ENCODE data around the gene ZBED3.
"Not testable (repeated sequence)": the region's sequence is repeated elsewhere in the genome, so short reads cannot be mapped to it uniquely, and the experiment has no call there.

ZBED3 gene, protein sequence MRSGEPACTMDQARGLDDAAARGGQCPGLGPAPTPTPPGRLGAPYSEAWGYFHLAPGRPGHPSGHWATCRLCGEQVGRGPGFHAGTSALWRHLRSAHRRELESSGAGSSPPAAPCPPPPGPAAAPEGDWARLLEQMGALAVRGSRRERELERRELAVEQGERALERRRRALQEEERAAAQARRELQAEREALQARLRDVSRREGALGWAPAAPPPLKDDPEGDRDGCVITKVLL

DNA sequence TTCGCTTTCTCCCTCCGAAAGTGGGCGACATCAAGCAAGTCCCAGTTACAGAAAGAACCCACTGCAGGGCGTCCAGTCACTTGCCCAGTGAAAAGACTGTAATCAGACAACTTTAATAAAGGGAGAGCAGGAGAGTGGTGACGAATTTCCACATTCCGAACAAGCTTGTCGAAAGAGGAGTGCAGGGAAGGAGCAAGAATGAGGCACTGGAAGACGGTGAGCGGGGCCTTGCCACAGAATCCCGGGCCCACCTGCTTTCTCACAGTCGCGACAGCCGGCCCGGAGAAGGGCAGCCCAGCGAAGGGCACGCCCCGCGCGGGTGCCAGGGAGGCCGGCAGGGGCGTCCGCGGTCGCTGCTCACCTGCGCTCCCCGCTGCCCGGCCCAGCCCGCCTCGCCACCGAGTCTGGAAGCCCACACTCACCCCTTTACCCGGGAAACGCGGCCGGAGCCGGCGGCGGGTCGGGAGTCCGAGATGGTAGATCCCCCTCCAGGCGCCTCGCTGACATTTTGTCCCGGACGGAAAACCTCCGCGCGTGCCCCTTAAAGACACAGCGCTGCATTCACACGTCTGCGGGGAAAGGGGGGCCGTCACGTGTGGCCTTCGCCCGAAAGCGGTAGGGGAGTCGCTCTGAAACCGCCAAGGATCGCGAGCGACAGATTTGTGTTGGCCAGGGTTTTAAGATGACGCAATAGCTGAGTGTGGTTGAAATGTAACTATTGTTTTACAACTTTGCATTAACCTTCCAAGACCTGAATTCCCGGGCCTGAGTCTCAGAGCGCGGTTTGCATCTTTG is at the start of gene ZBED3:
Gene ZBED3 (minus strand): TSS at position 597 of the 795 bp plus-strand sequence. CDS start 9,407 bp downstream, outside the sequence.
- peak; percentile 43 for DNase-seq

DNA sequence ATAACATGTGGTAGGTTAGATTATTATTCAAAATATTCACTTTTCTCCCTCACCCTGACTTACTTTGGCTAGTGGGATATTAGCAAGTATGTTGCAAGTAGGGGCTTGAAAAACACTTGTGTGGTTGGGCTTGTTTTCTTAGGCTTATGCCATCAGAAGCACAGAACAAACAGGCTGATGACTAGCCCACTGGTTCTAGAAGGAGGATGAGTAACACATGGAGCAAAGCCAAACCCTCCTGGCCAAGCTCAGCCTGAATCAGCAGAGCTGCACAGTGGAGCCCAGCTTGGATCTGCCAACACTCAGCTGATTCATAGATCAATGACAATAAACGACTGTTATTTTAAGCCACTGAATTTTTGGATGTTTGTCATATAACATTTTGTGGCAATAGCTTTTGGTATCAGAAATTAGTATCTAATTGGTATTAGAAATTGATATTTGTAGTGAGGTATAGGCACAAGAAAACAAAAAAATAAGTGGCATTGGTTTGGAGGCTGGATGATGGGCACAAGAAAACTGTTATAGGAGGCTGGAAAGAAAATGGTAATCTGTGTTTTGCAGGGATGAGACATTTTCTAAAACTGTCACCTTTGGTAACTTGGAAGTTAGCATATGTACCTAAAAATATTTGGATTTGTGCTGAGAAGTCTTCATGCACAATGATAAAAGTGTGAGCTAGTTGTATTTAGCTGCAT is 46.1 kb upstream of the ZBED3 start:
- peak; percentile 61 for DNase-seq

DNA sequence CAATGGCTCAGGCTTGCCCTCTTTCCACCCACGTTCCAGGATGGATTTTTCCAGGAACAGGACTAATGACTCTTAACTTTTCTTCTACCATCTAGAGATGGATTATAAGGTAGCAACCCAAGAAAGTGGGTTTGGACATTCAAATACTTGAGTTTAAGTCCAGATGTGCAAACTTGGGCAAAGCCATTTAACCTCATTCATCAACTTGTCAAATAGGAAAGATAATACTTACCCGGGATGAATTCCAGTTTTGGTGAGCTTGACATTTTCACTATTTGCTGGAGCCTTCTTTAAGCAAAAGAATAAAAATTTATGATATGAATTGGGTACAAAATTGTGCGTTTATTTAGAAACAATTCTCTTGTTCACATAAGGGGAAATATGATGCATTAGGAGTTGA is 44.3 kb upstream of the ZBED3 start:
- DNase-seq: no peak

DNA sequence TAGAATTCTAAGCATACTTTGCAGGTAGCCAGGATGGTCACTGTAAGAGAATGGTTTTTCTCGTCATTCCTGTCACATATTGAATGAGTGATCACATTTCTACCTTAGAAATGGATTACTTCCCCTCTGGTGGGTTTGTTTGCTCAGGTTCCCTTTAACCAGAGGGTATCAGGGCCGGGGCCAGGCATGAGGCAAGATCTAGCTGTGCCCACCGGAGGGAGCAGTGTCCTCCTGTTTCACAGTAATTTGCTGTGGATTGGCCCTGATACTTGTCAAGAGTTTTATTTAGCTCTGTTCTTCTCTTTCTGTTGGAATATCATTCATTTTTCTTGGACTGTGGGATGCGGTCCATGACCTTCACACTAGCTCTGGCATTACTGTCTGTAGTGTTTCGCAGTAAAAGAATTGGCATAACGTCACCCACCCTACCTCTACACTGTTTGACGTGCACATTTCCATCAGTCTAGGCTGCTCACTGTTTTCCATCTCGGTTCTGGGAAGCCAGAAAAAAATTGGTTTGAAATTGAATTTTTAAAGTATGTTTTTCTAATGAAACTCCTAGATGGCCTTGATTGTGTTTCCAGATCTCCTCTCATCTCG is 42.4 kb upstream of the ZBED3 start:
- DNase-seq: no peak

DNA sequence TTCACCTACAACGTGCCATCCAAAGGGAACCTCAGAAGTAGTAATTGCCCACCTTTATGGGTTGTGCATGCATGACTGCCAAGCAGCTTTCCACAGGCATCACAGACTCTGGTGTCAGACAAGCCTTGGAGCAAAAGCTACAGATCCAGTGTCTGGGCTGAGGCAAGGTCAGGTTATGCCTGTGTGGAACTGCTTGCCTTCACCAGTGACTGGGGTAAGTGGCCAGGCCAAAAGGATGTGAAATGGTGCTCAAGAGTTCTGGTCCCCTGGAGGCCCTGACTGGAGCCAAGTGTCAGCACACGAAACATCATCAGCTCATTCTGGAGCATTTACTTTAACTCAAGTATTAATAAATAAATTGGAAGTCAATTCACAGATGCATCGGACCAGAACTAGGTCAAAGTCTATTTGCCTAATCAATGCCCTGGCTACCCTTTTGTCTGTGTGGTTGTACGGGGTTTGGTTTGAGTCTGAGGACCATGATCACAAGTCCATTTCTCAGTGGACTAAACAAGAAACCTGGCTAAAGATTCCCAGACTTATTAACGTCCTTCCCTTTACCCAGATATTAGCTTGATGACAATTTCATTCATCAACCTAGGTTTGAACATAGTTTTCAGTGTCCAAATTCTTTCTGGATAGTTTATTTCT is 41.5 kb upstream of the ZBED3 start:
- no peak for DNase-seq

DNA sequence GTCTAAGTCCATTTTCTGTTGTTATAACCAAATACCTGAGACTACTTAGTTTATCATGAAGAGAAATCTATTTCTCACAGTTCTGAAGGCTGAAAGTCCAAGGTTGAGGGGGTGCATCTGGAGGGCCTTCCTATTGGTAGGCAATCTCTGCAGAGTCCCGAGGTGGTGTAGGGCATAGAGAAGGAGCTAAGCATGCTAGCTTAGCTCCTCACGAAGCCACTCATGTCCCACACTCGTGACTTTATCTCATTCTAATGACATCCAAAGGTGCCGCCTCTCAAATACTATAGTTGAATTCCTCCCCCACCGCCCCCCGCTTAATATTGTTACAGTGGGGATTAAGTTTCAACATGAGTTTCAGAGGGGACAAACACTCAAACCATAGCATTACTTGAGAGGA is 36.0 kb upstream of the ZBED3 start:
- no peak for DNase-seq

DNA sequence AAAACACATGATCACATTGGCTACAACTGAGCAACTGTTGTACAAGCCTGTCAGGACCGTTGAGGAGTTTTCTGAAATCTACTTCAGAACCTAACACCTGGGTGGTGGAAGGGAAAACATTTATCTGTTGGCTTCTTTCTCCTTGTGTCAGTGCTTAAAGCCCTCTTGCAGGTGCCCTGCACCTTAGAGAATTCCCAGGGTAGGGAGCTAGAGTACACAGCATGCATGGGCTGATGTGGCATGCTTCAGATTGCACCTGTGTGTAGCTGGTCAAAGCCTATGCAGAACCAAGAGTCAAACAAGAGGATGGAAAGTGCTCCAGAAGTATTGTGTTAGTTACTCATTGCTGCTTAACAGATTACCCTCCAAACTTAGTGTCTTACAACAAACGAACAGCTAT is 33.6 kb upstream of the ZBED3 start:
- peak; percentile 13 for DNase-seq

DNA sequence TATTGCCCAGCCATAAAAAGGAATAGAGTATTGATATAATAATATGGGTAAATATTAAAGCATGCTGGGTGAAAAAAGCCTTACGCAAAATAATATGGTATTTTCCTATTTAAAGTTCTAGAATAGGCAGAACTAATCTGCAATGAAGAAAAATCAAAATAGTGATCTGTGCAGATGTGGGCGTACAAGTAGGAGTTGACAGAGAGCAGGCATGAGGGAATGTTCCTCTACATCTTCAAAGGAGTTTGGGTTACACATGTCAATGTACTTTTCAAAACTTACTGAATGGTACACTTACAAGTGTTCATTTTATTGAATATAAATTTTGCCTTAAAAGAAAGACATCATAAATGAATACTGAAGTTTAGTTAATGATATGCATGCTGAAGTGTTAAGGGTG is 33.0 kb upstream of the ZBED3 start:
- DNase-seq: no peak

DNA sequence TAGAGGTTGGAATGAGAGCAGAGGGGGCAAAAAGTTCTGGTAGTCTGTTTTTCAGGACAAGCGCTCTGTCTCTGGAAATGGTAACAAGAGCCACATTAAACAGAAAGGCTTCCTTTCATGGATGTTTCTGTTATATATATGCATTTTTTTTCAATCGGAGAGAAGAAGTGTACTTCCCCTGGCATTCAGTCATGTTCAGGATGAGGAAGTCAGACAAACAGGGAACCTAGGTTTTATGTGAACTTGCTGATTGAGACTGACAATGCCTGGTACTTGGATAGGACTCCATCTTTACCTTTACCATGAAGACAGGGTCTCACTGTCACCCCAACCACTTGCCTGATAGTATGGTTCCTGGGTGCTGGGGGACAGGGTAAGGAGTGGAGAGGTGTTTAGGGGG is 30.1 kb upstream of the ZBED3 start:
- no peak for DNase-seq

DNA sequence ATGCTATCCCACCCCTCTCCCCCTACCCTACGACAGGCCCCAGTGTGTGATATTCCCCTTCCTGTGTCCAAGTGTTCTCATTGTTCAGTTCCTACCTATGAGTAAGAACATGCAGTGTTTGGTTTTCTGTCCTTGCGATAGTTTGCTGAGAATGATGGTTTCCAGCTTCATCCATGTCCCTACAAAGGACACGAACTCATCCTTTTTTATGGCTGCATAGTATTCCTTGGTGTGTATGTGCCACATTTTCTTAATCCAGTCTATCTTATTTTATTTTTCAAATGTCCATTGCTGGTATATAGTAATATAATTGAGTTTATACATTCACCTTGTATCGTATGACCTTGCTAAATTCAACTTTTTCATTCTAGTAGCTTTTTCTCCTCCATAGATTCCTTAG is 19.9 kb upstream of the ZBED3 start:
- DNase-seq: not testable (repeated sequence)

DNA sequence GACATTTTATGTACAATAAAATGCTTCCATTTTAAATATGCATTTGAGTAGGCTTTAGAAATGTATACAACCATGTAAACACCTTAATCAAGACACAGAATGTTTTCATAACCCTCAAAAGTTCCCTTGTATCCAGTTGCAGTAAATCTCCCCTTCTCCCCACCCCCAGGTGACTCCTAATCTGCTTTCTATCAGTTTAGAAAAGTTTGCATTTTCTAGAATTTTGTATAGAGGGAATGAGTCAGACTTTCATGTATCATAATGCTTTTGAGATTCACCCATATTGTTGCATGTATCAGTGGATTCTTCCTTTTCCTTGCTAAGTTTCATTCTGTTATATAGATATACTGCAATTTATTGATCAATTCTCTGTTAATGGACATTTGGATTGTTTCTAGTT is 17.7 kb upstream of the ZBED3 start:
- DNase-seq: no peak

DNA sequence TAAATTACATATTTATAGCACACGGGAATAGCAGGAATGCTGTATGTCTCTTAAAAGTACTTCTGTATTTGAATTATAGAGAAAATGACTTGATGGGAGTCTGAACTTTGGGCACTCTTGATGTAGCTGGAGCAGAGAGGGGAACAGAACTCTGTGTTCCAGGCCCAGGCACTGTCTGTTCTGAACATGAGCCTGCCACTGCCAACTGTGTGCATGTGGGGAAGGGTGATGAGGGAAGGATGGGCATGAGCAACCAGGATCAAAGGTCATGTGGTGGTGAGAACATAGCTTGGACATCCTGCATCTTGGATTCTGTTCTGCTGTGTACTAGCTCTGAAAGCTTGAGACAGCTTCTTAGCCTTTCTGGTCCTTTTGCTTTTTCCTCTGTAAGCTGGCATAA is 16.4 kb upstream of the ZBED3 start:
- DNase-seq: no peak

DNA sequence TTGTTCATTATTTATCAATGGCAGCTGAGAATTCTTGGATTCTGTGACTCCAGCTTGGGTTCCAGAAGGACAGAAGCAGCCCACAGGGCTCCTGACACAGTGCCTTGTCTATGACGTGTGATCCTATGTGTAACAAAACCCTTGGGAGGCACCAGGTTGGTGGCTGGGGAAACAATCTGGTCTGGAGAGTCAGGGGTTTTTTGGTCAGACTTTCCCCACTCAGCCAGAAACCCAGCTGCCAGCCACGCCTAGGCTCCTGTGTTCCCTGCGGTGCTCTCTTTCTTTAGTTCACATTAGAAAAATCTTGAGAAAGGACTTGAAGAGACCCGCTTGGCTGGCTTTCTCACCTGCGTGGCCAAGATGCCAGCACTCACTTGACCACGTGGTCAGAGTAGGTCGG is 15.5 kb upstream of the ZBED3 start:
- DNase-seq: peak; percentile 75

DNA sequence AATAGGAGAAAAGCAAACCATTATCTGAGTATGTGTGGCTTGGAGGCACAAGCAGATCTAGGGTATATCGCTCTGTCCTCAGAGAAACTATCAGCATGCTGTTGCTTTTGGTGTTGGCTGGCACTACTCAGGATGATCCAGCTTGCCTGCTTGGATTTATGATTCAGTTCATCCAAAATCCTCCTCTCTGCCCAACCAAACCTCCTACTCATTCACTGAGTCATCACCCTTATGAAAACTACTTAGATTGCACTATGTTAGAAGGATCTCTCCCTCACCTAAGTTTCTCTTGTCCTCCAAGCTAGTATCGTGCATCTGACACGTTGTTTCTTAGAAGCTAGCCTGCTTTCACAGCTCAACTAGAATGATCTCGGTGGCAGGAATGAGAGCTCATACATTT is 14.2 kb upstream of the ZBED3 start:
- no peak for DNase-seq

DNA sequence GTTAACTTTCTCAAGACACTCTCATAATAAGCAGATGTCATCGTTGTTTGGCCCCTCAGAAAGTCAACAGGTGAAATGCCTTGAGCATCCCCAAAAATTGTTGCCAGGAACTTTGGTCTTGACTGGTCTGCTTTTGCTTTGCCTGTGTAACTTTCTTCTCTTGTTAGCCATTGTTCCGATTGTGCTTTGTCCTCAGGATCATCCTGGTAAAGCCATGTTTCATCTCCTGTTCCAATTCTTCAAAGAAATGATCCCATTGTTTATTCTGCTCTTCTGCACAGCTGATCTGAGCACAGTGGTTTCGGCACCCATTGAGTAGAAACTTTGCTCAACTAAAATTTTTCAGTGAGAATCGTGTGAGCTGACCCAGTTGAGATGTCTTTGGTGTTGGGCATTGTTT is 8.1 kb upstream of the ZBED3 start:
- DNase-seq: no peak

DNA sequence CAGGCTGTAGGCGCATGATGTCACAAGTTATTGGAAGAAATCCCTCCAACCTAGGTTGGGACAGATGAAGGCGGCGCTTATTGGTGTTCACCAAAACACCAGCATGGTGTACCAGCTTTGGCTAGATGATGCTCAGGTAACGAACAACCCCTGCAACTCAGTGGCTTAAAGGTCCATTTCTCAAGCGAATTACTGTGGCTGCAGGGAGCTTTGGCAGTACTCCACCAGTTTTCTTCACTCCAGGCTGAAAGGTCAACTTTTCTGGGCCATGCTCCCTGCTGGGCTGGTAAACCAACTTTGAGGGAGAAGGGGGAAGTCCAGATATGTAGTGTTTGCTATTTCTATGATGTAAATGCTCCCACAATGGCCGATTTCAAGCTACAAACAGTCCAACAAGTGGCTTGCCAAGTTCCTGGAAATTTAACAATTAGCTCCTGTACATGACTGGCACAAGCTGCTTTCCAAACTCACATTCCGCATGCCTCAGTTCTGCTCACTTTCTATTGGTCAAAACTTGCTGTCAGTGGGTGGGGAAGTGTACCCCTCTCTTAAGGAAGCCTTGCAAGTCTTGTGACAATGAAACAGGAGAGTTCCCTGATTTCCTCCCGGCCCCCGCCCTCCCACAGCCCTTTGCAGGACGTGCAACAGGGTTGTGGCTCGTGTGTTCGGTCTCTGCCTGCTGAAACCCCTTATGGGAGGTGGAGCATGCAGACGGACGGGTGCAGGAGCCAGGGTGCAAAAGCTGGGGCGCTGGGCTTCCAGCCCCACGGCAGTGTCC is 588 bp upstream of the ZBED3 start:
- DNase-seq: no peak

DNA sequence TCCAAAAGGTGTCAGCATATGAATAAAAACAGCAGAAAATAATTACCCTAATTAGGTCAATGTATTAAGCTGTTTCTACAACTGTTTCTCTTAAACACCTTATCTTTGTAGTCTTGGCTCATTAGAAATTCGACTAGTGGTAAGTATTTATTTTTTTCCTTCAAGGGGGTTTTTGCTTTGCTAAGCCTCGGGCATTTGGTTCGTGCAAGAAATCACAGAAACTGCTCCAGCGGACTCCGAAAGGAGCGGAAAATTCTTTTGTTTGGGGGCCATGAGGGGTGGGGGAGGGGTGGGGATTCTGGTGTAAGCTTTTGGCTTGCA is 757 bp downstream of the ZBED3 start:
- no peak for DNase-seq

DNA sequence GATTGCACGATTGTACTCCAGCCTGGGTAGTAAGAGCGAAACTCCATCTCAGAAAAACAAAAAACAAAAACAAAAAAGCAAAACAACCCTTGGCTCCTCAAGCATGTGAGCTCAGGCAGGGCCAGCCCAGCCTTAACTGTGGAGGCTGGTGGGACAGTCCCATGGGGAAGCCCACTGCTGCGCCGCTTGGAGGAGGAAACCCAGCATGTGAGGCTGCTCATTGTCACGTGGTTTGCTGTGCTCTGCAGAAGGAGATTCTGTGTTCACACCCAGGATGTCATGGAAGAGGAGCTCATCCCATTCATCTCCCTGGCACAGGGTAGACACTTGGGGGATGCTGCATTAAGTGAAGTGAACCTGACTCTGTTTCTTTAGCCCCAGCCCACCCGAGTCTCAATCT is 4.0 kb downstream of the ZBED3 start:
- no peak for DNase-seq

DNA sequence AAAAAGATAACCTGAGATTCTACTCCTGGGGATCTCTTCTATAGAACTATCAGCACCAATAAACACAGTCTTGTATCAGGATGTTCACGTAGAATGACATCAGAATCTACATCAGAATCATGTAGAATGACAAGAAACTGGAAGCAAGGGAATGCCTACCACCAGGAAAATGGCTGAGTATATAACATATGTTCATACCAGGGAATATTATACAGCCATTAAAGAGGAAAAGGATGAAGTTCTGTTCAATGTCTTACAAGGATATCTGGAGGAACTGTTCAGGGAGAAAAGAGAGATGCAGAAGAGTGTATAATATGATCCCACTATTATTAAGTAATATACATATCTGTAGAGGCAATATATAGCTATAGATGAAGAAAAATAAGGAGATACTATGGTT is 4.8 kb downstream of the ZBED3 start:
- no peak for DNase-seq

DNA sequence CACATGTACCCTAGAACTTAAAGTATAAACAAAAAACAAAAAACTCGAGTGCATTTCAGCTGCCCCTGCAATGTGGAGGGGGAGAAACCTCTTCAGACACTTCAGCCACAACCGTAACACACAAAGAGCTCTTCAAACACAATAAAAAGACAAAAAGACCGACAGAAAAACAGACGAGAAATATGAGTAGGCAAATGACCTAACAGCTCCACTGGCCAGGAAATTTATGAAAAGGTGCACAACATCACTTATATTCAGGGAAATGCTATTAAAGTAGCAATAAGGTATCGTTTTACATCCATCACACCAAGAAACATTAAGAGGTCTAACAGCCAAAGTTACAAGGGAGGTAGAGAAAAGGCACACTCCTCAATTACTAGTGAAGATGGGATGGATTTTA is 6.2 kb downstream of the ZBED3 start:
- DNase-seq: peak; percentile 83

DNA sequence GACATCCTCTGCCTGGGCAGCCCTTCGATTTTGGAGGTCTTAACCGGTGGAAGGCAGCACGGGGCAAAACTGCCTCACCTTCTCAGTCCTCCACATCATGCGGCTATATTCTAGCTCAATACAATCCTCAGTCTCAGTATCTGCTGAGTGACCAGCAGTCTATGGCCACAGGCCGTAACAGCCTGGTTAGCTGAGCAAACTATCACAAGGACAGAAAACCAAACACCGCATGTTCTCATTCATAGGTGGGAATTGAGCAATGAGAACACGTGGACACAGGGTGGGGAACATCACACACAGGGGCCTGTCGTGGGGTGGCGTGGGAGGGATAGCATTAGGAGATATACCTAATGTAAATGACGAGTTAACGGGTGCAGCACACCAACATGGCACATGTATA is 6.6 kb downstream of the ZBED3 start:
- not testable (repeated sequence) for DNase-seq

DNA sequence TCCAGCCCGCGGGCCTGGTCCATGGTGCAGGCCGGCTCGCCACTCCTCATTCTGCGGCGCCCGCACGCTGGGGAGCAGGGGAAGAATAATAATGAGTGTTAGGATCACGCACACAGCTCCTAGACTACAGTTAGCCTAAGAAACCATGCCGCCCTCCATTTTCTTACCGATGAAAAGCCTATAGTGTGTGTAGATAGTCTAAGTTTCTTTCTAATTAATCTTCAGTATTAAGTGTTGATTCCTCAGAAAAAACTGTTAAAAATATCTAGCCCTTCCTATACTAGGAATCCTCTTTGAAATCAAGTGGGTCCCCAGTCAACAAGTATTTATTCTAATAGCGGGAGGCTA is 9.3 kb downstream of the ZBED3 start:
- DNase-seq: no peak

Measured in DMS79 treated with DMSO at 0.1 percent for 48 hours (cell line).